Thyroid gland (tissue), 4 donors: Measurements from ENCODE around the gene MAPT. TPM values are rescaled to one million over a fixed set of nuclear protein-coding genes. Genes with fewer than 3 reads are reported as not detected.
"Not testable (repeated sequence)": the region's sequence is repeated elsewhere in the genome, so short reads cannot be mapped to it uniquely, and the experiment has no call there.

Experiments
- DNase-seq, 2 donors: peaks; one replicate each; pipeline ENCODE4 v3.0.0-alpha.2; 2019
- H3K27ac ChIP-seq, 3 donors: fragments of 200-600 bp; sonication (generic); 1 replicate in 2 of 3; 2 replicates in 1 of 3; pipeline ENCODE4 v1.5.1; 2016 to 2019; ENCODE audit warnings: mild to moderate bottlenecking in 1 of 3, moderate library complexity in 1 of 3
- H3K27me3 ChIP-seq: fragments of 200-600 bp; sonication (generic); one replicate; pipeline ENCODE4 v1.5.1; 2019
- H3K36me3 ChIP-seq, 2 donors: fragments of 200-600 bp; sonication (generic); one replicate each; pipeline ENCODE4 v1.5.1; 2016 to 2019
- H3K4me1 ChIP-seq, 2 donors: fragments of 200-600 bp; sonication (generic); one replicate each; pipeline ENCODE4 v1.5.1; 2017 to 2019
- H3K4me3 ChIP-seq, 3 donors: fragments of 200-600 bp; sonication (generic); replicated peaks in 1 of 3; 1 replicate in 2 of 3; 2 replicates in 1 of 3; pipeline ENCODE4 v1.5.1; 2016; ENCODE audit warnings: mild to moderate bottlenecking in 1 of 3
- H3K9me3 ChIP-seq: fragments of 200-600 bp; sonication (generic); one replicate; pipeline ENCODE4 v1.5.1; 2017
- CTCF ChIP-seq, 6 experiments: fragments of 200-600 bp in 3 of 6; fragments of 450-650 bp in 3 of 6; sonication (generic) in 3 of 6; IDR thresholded peaks; one replicate each; pipeline ENCODE4 v1.5.1; 2016 to 2019; ENCODE audit warnings: antibody characterized with exemption in 6 of 6, mild to moderate bottlenecking in 2 of 6, inconsistent platforms in 1 of 6, moderate library complexity in 1 of 6
- POLR2A ChIP-seq, 2 donors: fragments of 450-650 bp; IDR thresholded peaks; one replicate each; pipeline ENCODE4 v1.6.1; 2017; ENCODE audit warnings: antibody characterized with exemption in 2 of 2, mild to moderate bottlenecking in 2 of 2, moderate library complexity in 1 of 2
- WGBS, 2 donors: methylation state at CpG; one replicate each; pipeline ENCODE4 v1.1.5; 2017; 5-methylcytosine and 5-hydroxymethylcytosine counted together
- intact Hi-C: fragments of 100-400 bp; cut with DNase I; formaldehyde crosslinking; loops from one replicate; pipeline ENCODE4 v1.15.1; 2023
- total RNA-seq, 4 donors: library from RNA; depleted of rRNA; stranded (reverse); fragments of >200 nt; gene quantifications; one replicate each; pipeline ENCODE4 v1.2.3, GENCODE V29; 2016

Gene MAPT
- total RNA-seq, 4 donors from 2014 or later: 0.54 to 1.8 (median 0.92) TPM

- Histone ChIP-seq H3K9me3 (no peaks in the 10 kb centered on the region), H3K36me3 (no peaks in the 10 kb centered on the region), H3K4me3 (no peak overlapping the region), H3K27ac (no peak overlapping the region), H3K4me1 (peaks cover 9 to 11% of the 10 kb centered on the region in 2 donors), H3K27me3 (no peaks in the 10 kb centered on the region)
- intact Hi-C loops: loop anchor here (5.0 to 10.0 kb wide), 2 partner anchors 211 to 283 kb away; no protein-coding TSS in a partner anchor
- no peak for TF ChIP-seq CTCF (IDR thresholded peaks at IDR 0.05)
- TF ChIP-seq POLR2A (IDR thresholded peaks at IDR 0.05): no peak
- DNase-seq: peak in 1 of 2 donors; percentile 21
- 59 to 65% methylated on average over 13 of the region's 13 CpGs for WGBS, 2 donors
Measured at GRCh38 chr17:46001390-46002310, 107.3 kb downstream of the MAPT start.

GRCh38 chr17:46002311-46002972 is 108.1 kb downstream of the MAPT start:
- peak; percentile 75 to 78 for DNase-seq
- Histone ChIP-seq H3K27ac (no peak overlapping the region), H3K27me3 (no peaks in the 10 kb centered on the region), H3K4me1 (peaks cover 9 to 11% of the 10 kb centered on the region in 2 donors), H3K4me3 (no peak overlapping the region), H3K36me3 (no peaks in the 10 kb centered on the region), H3K9me3 (no peaks in the 10 kb centered on the region)
- no peak for TF ChIP-seq POLR2A (IDR thresholded peaks at IDR 0.05)
- peak; percentile 87 to 97 (median 94) for TF ChIP-seq CTCF (IDR thresholded peaks at IDR 0.05)
- intact Hi-C loops: loop anchor here (5.0 to 10.0 kb wide), 2 partner anchors 210 to 282 kb away; no protein-coding TSS in a partner anchor
- 22 to 24% methylated on average over 8 of the region's 8 CpGs for WGBS, 2 donors

- TF ChIP-seq POLR2A (IDR thresholded peaks at IDR 0.05) (no peak), CTCF (IDR thresholded peaks at IDR 0.05) (no peak)
- no peaks in the 10 kb centered on the region for H3K36me3 ChIP-seq
- H3K27me3 ChIP-seq: no peaks in the 10 kb centered on the region
- no peak overlapping the region for H3K4me3 ChIP-seq
- H3K9me3 ChIP-seq: no peaks in the 10 kb centered on the region
- peaks cover 9 to 11% of the 10 kb centered on the region in 2 donors for H3K4me1 ChIP-seq
- intact Hi-C loops: loop anchor here (5.0 to 10.0 kb wide), 2 partner anchors 209 to 282 kb away; no protein-coding TSS in a partner anchor
- no peak overlapping the region for H3K27ac ChIP-seq
- DNase-seq: no peak
- 75 to 79% methylated on average over 7 of the region's 7 CpGs for WGBS, 2 donors
Measured at GRCh38 chr17:46002973-46003316, 108.6 kb downstream of the MAPT start.

- 28 to 36% methylated on average over 3 to 4 of the region's 6 CpGs for WGBS, 2 donors
- Histone ChIP-seq H3K4me3 (no peak overlapping the region), H3K4me1 (peaks cover 9 to 11% of the 10 kb centered on the region in 2 donors), H3K36me3 (no peaks in the 10 kb centered on the region), H3K9me3 (no peaks in the 10 kb centered on the region), H3K27me3 (no peaks in the 10 kb centered on the region), H3K27ac (peak overlapping the region in 2 of 3 donors; percentile 40 to 52)
- intact Hi-C loops: loop anchor here (5.0 to 10.0 kb wide), 2 partner anchors 208 to 281 kb away; no protein-coding TSS in a partner anchor
- TF ChIP-seq POLR2A (IDR thresholded peaks at IDR 0.05) (no peak), CTCF (IDR thresholded peaks at IDR 0.05) (no peak)
- peak; percentile 88 for DNase-seq
Measured at GRCh38 chr17:46003907-46004748, 109.8 kb downstream of the MAPT start.

- intact Hi-C loops: loop anchor here (10.0 kb wide), 1 partner anchor 279 kb away; no protein-coding TSS in a partner anchor
- 100% methylated on average over 1 of the region's 1 CpG for WGBS, 2 donors
Measured at GRCh38 chr17:46006082-46006481, 111.7 kb downstream of the MAPT start.

More at GRCh38 chr17:46006082-46006481, 111.7 kb downstream of the MAPT start:
- peaks cover 9 to 11% of the 10 kb centered on the region in 2 donors for H3K4me1 ChIP-seq
- H3K9me3 ChIP-seq, DNase-seq, H3K4me3 ChIP-seq, H3K27me3 ChIP-seq, H3K27ac ChIP-seq, H3K36me3 ChIP-seq: not testable (repeated sequence)
